SK-N-SH (cell line): ENCODE data around the gene PCDHGC4.

Experiments
- CHD2 ChIP-seq: fragments of 150-350 bp; IDR thresholded peaks from 2 replicates; pipeline ENCODE4 v1.6.1; 2018; ENCODE audit warnings: low read length; ENCODE audit not compliant: partially characterized antibody
- GATA2 ChIP-seq: sonication (generic); formaldehyde crosslinking; IDR thresholded peaks from 2 replicates; pipeline ENCODE4 v1.5.0; 2020; ENCODE audit warnings: mild to moderate bottlenecking, missing genetic modification reagents
- MAX ChIP-seq: IDR thresholded peaks from 2 replicates; pipeline ENCODE4 v1.4.0; 2012; ENCODE audit warnings: low read depth
- MEF2A ChIP-seq: IDR thresholded peaks from 2 replicates; pipeline ENCODE4 v1.4.0; 2012; ENCODE audit warnings: low read depth, borderline replicate concordance
- YY1 ChIP-seq: IDR thresholded peaks from 2 replicates; pipeline ENCODE4 v1.4.0; 2012; ENCODE audit warnings: low read depth, mild to moderate bottlenecking
- TF ChIP-seq, protein P1 (sequence below): fragments of 200-600 bp; sonication (generic); IDR thresholded peaks from 2 replicates; pipeline ENCODE4 v1.6.1; 2017; ENCODE audit warnings: antibody characterized with exemption, mild to moderate bottlenecking, moderate library complexity
- TF ChIP-seq, protein P2 (sequence below): fragments of 150-350 bp; IDR thresholded peaks from 2 replicates; pipeline ENCODE4 v1.6.1; 2017; ENCODE audit warnings: antibody characterized with exemption, low read length, low read depth, borderline replicate concordance

GRCh38 chr5:141492168-141492885 is 7.5 kb downstream of the PCDHGC4 start:
- TF ChIP-seq, protein P1, sequence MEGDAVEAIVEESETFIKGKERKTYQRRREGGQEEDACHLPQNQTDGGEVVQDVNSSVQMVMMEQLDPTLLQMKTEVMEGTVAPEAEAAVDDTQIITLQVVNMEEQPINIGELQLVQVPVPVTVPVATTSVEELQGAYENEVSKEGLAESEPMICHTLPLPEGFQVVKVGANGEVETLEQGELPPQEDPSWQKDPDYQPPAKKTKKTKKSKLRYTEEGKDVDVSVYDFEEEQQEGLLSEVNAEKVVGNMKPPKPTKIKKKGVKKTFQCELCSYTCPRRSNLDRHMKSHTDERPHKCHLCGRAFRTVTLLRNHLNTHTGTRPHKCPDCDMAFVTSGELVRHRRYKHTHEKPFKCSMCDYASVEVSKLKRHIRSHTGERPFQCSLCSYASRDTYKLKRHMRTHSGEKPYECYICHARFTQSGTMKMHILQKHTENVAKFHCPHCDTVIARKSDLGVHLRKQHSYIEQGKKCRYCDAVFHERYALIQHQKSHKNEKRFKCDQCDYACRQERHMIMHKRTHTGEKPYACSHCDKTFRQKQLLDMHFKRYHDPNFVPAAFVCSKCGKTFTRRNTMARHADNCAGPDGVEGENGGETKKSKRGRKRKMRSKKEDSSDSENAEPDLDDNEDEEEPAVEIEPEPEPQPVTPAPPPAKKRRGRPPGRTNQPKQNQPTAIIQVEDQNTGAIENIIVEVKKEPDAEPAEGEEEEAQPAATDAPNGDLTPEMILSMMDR: no peak
- no peak for TF ChIP-seq YY1
- TF ChIP-seq MEF2A: no peak
- TF ChIP-seq CHD2: no peak
- TF ChIP-seq MAX: no peak
- TF ChIP-seq, protein P2, sequence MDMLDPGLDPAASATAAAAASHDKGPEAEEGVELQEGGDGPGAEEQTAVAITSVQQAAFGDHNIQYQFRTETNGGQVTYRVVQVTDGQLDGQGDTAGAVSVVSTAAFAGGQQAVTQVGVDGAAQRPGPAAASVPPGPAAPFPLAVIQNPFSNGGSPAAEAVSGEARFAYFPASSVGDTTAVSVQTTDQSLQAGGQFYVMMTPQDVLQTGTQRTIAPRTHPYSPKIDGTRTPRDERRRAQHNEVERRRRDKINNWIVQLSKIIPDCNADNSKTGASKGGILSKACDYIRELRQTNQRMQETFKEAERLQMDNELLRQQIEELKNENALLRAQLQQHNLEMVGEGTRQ: no peak
- no peak for TF ChIP-seq GATA2 (CRISPR knock-in tag)
